Measurements from ENCODE around the gene FAM120B. TPM values are rescaled to one million over a fixed set of nuclear protein-coding genes. Genes with fewer than 3 reads are reported as not detected.

FAM120B gene
- total RNA-seq, 2 donors from 2014 or later = 25.1 to 28.5 TPM

DNA sequence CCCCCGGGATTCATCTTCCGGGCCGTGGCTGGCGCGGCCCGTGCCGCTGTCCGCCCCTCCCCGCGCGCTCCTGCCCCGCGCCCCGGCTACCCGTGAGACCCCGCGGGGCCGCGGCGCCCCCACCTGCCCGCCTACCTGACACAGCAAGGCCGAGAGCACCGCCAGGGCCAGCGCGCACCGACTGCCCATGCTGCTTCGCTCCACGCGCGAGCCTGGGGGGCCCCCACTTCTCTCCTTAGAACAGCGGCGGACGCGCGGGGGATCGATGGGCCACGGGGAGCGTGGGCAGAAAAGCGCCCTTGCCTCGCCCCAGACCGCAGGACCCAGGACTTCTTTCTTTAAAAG lies 16.6 kb upstream of the FAM120B start:
- peak; percentile 27 for DNase-seq
- TF ChIP-seq, protein P1, sequence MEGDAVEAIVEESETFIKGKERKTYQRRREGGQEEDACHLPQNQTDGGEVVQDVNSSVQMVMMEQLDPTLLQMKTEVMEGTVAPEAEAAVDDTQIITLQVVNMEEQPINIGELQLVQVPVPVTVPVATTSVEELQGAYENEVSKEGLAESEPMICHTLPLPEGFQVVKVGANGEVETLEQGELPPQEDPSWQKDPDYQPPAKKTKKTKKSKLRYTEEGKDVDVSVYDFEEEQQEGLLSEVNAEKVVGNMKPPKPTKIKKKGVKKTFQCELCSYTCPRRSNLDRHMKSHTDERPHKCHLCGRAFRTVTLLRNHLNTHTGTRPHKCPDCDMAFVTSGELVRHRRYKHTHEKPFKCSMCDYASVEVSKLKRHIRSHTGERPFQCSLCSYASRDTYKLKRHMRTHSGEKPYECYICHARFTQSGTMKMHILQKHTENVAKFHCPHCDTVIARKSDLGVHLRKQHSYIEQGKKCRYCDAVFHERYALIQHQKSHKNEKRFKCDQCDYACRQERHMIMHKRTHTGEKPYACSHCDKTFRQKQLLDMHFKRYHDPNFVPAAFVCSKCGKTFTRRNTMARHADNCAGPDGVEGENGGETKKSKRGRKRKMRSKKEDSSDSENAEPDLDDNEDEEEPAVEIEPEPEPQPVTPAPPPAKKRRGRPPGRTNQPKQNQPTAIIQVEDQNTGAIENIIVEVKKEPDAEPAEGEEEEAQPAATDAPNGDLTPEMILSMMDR (IDR thresholded peaks at IDR 0.05) = no peak
- H3K4me3 ChIP-seq = peak overlapping the region; percentile 72
- H3K9me3 ChIP-seq = no peaks in the 10 kb centered on the region
- H3K4me1 ChIP-seq = peaks cover 7% of the 10 kb centered on the region
- H3K27ac ChIP-seq = peak overlapping the region; percentile 70
- intact Hi-C loops (cut with DNase I) = no loop called here
- H3K9ac ChIP-seq (ENCODE audit: low read depth in 2 of 2, low read length in 2 of 2) = peak overlapping the region; percentile 62 to 77
- peaks cover 55% of the 10 kb centered on the region for H3K27me3 ChIP-seq
- no peaks in the 10 kb centered on the region for H3K36me3 ChIP-seq

GRCh38 chr6:170290296-170291128 lies 16.0 kb upstream of the FAM120B start, which contains the start of gene DLL1:
Gene DLL1, minus strand, starts transcription at chr6:170291078. Its CDS starts 939 bp downstream, at chr6:170290139.
- peaks cover 61% of the 10 kb centered on the region for H3K27me3 ChIP-seq
- peak within 1 kb of the TSS; percentile 62 to 77 for H3K9ac ChIP-seq (ENCODE audit: low read depth in 2 of 2, low read length in 2 of 2)
- TF ChIP-seq, protein P1 (IDR thresholded peaks at IDR 0.05) = no peak

DNA sequence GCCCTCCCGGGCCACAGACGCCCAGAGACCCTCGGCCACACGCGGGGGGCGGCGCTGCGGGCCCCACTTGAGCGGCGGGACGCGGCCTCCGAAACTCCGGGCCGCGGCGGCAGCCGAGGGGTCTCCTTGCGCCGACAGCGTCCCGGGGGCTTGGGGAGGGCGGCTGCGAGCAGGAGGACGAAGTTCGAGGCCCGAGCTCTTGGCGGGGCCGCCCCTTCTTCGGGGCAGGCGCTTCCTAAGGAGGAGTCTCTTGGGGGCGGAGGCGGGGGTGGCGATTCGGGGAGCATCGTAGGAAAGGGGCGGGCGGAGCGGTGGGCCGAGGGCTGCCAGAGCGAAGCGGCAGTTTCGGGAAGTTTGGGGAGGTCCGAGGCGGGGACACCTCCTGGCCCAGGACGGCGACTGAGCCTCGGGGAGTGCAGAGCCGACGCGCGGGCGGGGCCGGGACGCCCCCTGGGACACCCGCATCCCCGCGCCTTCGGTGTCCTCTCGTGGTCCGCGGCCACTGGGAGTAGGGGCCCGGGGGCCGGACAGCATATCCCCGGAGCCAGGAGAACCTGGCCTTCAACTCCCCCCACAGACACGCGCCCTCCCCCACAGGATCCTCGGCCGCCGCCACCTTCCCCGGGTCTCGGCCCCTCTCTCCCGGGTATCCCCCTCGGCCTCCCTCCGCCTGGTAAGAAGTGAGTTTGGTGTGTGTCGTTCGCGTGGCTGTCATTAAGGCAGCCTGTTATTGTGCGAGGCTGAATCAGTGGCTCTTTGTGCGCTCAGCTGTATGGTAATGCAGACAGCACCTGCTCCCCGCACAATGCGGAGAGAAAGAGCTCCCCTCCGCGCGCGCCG lies 15.1 kb upstream of the FAM120B start:
- peaks cover 11% of the 10 kb centered on the region for H3K4me1 ChIP-seq
- intact Hi-C loops (cut with DNase I) = no loop called here
- H3K9ac ChIP-seq (ENCODE audit: low read depth in 2 of 2, low read length in 2 of 2) = peak overlapping the region; percentile 44 to 48
- H3K27ac ChIP-seq = peak overlapping the region; percentile 52
- H3K36me3 ChIP-seq = no peaks in the 10 kb centered on the region
- peak overlapping the region; percentile 72 for H3K4me3 ChIP-seq
- peak; percentile 75 for DNase-seq
- no peaks in the 10 kb centered on the region for H3K9me3 ChIP-seq
- H3K27me3 ChIP-seq = peaks cover 71% of the 10 kb centered on the region
- TF ChIP-seq, protein P1 (IDR thresholded peaks at IDR 0.05) = no peak

More at GRCh38 chr6:170290296-170291128, 16.0 kb upstream of the FAM120B start, which contains the start of gene DLL1:
- Histone ChIP-seq H3K4me1 (peaks cover 7% of the 10 kb centered on the region), H3K27ac (peak within 1 kb of the TSS; percentile 70), H3K36me3 (no peaks in the 10 kb centered on the region), H3K4me3 (peak within 1 kb of the TSS; percentile 72), H3K9me3 (no peaks in the 10 kb centered on the region)
- DNase-seq = peak; percentile 55
- intact Hi-C loops (cut with DNase I) = no loop called here

DNA sequence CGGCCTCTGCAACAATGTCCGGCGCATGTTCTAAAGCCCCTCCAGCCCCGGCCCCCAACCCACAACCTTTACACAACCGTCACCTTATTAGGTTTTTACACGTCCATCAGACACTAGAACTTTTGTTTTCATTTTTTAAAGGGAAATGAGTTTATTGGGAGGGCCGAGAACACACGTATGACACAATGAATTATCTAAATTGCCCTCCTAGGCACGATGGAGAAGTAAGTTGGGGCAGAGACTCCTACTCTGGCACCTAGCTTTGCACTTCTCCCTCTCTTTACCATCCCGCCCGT lies 14.5 kb upstream of the FAM120B start:
- intact Hi-C loops (cut with DNase I) = no loop called here
- Histone ChIP-seq H3K4me3 (peak overlapping the region; percentile 72), H3K4me1 (peaks cover 11% of the 10 kb centered on the region), H3K27me3 (peaks cover 77% of the 10 kb centered on the region), H3K36me3 (no peaks in the 10 kb centered on the region), H3K9me3 (no peaks in the 10 kb centered on the region), H3K9ac (ENCODE audit: low read depth in 2 of 2, low read length in 2 of 2) (peak overlapping the region in 1 of 2 donors; percentile 48), H3K27ac (peak overlapping the region; percentile 52)
- no peak for DNase-seq
- TF ChIP-seq, protein P1 (IDR thresholded peaks at IDR 0.05) = no peak

- H3K27me3 ChIP-seq = peaks cover 79% of the 10 kb centered on the region
- no peak overlapping the region for H3K27ac ChIP-seq
- no peaks in the 10 kb centered on the region for H3K36me3 ChIP-seq
- no peak overlapping the region for H3K4me3 ChIP-seq
- TF ChIP-seq, protein P1 (IDR thresholded peaks at IDR 0.05) = no peak
- H3K9ac ChIP-seq (ENCODE audit: low read depth in 2 of 2, low read length in 2 of 2) = peak overlapping the region in 1 of 2 donors; percentile 48
- H3K9me3 ChIP-seq = no peaks in the 10 kb centered on the region
- peaks cover 11% of the 10 kb centered on the region for H3K4me1 ChIP-seq
- DNase-seq = no peak
- intact Hi-C loops (cut with DNase I) = no loop called here
Observed at GRCh38 chr6:170292407-170293158, 14.0 kb upstream of the FAM120B start.
